Central memory CD8-positive, alpha-beta T cell (primary cell): ENCODE results near the gene MISFA.

Experiments
- ATAC-seq: fragments of 150-1000 bp; cut with Tn5 transposase; replicated peaks from 2 replicates; pipeline ENCODE4 v1.10.0; 2022; ENCODE audit warnings: mild to moderate bottlenecking, moderate FRiP score, moderate number of reproducible peaks; ENCODE audit not compliant: poor library complexity, severe bottlenecking; ENCODE audit errors: extremely low read depth
- DNase-seq, 2 donors: peaks; one replicate each; pipeline ENCODE4 v3.0.0; 2021; ENCODE audit warnings: low spot score in 2 of 2
- H3K27ac Mint-ChIP-seq: one replicate; pipeline ENCODE4 v1.8.0; 2022; ENCODE audit warnings: low read depth, mild to moderate bottlenecking, moderate library complexity, mixed read lengths
- H3K27me3 Mint-ChIP-seq: one replicate; pipeline ENCODE4 v1.8.0; 2022; ENCODE audit warnings: mixed read lengths
- H3K36me3 Mint-ChIP-seq: one replicate; pipeline ENCODE4 v1.8.0; 2022; ENCODE audit warnings: mild to moderate bottlenecking, moderate library complexity, mixed read lengths; ENCODE audit not compliant: insufficient read depth
- H3K4me1 Mint-ChIP-seq: one replicate; pipeline ENCODE4 v1.8.0; 2022; ENCODE audit warnings: mixed read lengths
- H3K4me3 Mint-ChIP-seq: one replicate; pipeline ENCODE4 v1.8.0; 2022; ENCODE audit warnings: mild to moderate bottlenecking, moderate library complexity, mixed read lengths
- H3K9me3 Mint-ChIP-seq: one replicate; pipeline ENCODE4 v1.8.0; 2022; ENCODE audit warnings: mixed read lengths

Gene MISFA

GRCh38 chr11:18594999-18595749 is 4.4 kb upstream of the MISFA start:
- H3K27me3 Mint-ChIP-seq = no peaks in the 10 kb centered on the region
- H3K27ac Mint-ChIP-seq = no peak overlapping the region
- no peaks in the 10 kb centered on the region for H3K4me1 Mint-ChIP-seq
- no peak for ATAC-seq
- DNase-seq = no peak
- H3K4me3 Mint-ChIP-seq = no peak overlapping the region
- no peaks in the 10 kb centered on the region for H3K9me3 Mint-ChIP-seq
- H3K36me3 Mint-ChIP-seq = peaks cover 2% of the 10 kb centered on the region

DNA sequence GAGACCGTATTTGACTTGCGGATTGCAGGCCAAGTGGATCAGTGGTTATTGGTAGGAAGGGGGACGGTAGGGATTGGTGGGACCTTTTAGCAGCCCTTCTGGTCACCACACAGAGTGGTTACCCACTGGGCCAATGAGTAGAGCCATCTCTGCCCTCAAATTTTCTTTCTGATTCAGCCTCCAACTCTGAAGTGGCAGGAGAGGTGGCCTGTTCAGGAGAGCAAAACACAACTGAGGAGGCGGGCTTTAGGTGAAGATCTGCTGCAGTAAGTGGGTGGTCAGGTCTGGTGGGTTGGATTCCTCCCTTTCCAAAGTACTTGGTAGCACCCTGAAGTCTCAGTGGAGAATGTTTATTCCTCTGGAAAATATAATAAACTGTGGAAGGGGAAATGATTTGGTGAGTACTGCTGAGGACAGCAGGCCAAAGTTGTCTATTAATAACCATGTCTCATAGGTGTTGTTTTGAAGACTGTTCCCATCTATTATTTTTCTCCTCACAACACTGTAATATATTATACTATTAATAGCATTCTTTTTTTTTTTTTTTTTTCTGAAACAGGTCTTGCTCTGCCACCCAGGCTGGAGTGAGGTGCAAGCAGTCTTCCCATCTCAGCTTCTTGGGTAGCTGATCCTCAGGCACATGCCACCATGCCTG is 1.5 kb downstream of the MISFA start:
- no peak for DNase-seq
- Mint-ChIP-seq H3K4me3 (no peak overlapping the region), H3K36me3 (peaks cover 4% of the 10 kb centered on the region), H3K9me3 (no peaks in the 10 kb centered on the region), H3K27ac (no peak overlapping the region), H3K4me1 (no peaks in the 10 kb centered on the region), H3K27me3 (no peaks in the 10 kb centered on the region)
- ATAC-seq = no peak

- Mint-ChIP-seq H3K36me3 (peaks cover 38% of the 10 kb centered on the region), H3K4me1 (no peaks in the 10 kb centered on the region), H3K4me3 (no peak overlapping the region), H3K27me3 (no peaks in the 10 kb centered on the region), H3K27ac (no peak overlapping the region), H3K9me3 (no peaks in the 10 kb centered on the region)
- ATAC-seq = no peak
- DNase-seq = no peak
These were observed 8.8 kb downstream of the MISFA start for GRCh38 chr11:18608376-18608775.

DNA sequence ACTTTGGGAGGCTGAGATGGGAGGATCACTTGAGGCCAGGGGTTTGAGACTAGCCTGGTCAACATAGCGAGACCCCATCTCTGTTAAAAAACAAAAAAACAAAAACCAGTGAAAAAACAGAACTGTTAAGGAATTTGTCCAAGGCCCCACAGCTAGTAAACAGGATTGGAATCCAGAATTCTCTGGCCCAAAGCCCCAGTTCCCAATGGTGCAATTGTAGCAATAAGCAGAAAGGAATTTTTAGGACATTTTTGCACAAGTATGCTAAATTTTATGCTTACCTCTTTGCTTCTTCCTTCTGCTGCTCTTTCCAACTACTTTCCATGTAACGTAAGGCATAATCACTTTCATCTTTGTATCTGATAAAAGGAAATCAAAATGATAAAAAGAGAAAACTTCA is 11.6 kb downstream of the MISFA start:
- H3K36me3 Mint-ChIP-seq = peaks cover 56% of the 10 kb centered on the region
- peaks cover 11% of the 10 kb centered on the region for H3K4me1 Mint-ChIP-seq
- DNase-seq (no peak), ATAC-seq (no peak)
- no peak overlapping the region for H3K27ac Mint-ChIP-seq
- no peak overlapping the region for H3K4me3 Mint-ChIP-seq
- H3K27me3 Mint-ChIP-seq = no peaks in the 10 kb centered on the region
- no peaks in the 10 kb centered on the region for H3K9me3 Mint-ChIP-seq

GRCh38 chr11:18612394-18612793 is 12.8 kb downstream of the MISFA start:
- DNase-seq (no peak), ATAC-seq (no peak)
- Mint-ChIP-seq H3K4me1 (peaks cover 11% of the 10 kb centered on the region), H3K36me3 (peaks cover 49% of the 10 kb centered on the region), H3K4me3 (no peak overlapping the region), H3K27ac (no peak overlapping the region), H3K27me3 (no peaks in the 10 kb centered on the region), H3K9me3 (no peaks in the 10 kb centered on the region)

GRCh38 chr11:18614667-18615066 is 15.1 kb downstream of the MISFA start:
- DNase-seq (no peak), ATAC-seq (no peak)
- H3K4me3 Mint-ChIP-seq = no peak overlapping the region
- H3K9me3 Mint-ChIP-seq = no peaks in the 10 kb centered on the region
- H3K36me3 Mint-ChIP-seq = peaks cover 39% of the 10 kb centered on the region
- H3K4me1 Mint-ChIP-seq = peaks cover 28% of the 10 kb centered on the region
- peak overlapping the region; percentile 49 for H3K27ac Mint-ChIP-seq
- H3K27me3 Mint-ChIP-seq = no peaks in the 10 kb centered on the region

- H3K36me3 Mint-ChIP-seq = peaks cover 31% of the 10 kb centered on the region
- ATAC-seq = no peak
- no peak for DNase-seq
- peak overlapping the region; percentile 15 for H3K27ac Mint-ChIP-seq
- H3K27me3 Mint-ChIP-seq = no peaks in the 10 kb centered on the region
- H3K4me3 Mint-ChIP-seq = no peak overlapping the region
- peaks cover 33% of the 10 kb centered on the region for H3K4me1 Mint-ChIP-seq
- H3K9me3 Mint-ChIP-seq = no peaks in the 10 kb centered on the region
These were observed 16.2 kb downstream of the MISFA start for GRCh38 chr11:18615628-18616392.

- Mint-ChIP-seq H3K4me3 (peak overlapping the region; percentile 66), H3K27me3 (no peaks in the 10 kb centered on the region), H3K27ac (peak overlapping the region; percentile 59), H3K9me3 (no peaks in the 10 kb centered on the region), H3K4me1 (peaks cover 44% of the 10 kb centered on the region), H3K36me3 (peaks cover 28% of the 10 kb centered on the region)
- DNase-seq (no peak), ATAC-seq (peak; percentile 68)
These were observed 18.2 kb downstream of the MISFA start for GRCh38 chr11:18617688-18618341.

DNA sequence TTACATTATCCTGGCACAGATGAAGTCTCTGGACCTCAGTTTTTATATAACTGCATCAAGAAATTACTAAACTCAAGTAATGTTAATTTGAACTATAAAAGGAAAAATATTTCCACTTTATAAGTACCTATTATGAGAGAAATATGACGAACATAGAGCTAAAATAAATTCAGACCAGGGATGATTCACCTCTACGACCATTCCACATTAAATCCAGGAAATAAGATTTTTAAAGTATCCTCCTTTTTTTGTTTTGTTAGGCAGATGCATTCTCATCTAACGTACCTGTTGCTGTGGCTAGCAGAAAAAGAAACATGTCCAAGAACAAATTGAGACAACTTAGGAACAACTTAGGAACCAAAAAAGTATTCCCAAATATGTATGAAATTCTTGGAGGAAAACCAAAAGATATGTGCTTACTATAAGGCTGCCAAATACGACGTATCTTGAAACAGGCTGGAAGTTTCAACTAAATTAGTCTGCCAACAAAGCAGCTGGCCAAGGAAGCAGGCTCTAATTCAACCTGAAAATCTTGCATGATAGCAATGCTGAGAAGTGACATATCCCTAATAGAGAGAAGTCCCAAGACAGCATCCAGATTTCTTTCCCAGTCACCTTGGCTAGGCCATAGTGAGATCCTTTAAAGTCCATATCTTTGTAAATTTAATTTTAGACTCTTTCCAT is 18.9 kb downstream of the MISFA start:
- H3K4me1 Mint-ChIP-seq = peaks cover 44% of the 10 kb centered on the region
- peaks cover 24% of the 10 kb centered on the region for H3K36me3 Mint-ChIP-seq

GRCh38 chr11:18623707-18624106 is 24.1 kb downstream of the MISFA start:
- Mint-ChIP-seq H3K4me3 (no peak overlapping the region), H3K4me1 (peaks cover 40% of the 10 kb centered on the region), H3K36me3 (no peaks in the 10 kb centered on the region), H3K9me3 (no peaks in the 10 kb centered on the region), H3K27ac (no peak overlapping the region), H3K27me3 (no peaks in the 10 kb centered on the region)
- ATAC-seq (no peak), DNase-seq (no peak)

More for the DNA sequence above, 18.9 kb downstream of the MISFA start:
- peak overlapping the region; percentile 59 for H3K27ac Mint-ChIP-seq
- no peak for ATAC-seq
- no peaks in the 10 kb centered on the region for H3K9me3 Mint-ChIP-seq
- DNase-seq = no peak
- H3K4me3 Mint-ChIP-seq = peak overlapping the region; percentile 66
- no peaks in the 10 kb centered on the region for H3K27me3 Mint-ChIP-seq

DNA sequence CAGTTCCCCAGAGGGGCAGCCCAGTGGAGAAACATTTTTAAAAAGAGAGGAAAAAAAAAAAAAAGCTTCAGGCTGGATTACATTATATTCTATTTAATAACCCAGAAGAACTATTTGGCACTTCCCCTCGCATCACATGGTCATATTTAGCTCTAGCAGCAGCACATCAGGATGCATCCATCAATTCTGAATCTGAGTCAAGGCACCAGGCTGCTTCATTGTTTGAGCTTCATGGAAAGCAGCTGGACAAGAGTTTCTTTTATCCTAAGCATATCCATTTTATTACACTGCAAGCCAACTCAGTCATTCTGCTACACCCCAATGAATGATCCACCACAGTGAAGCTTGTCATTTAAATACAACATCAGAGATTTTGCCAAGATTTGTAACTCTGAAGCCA is 24.6 kb downstream of the MISFA start:
- Mint-ChIP-seq H3K27ac (no peak overlapping the region), H3K36me3 (peaks cover under 1% of the 10 kb centered on the region), H3K4me3 (no peak overlapping the region), H3K9me3 (no peaks in the 10 kb centered on the region), H3K4me1 (peaks cover 39% of the 10 kb centered on the region), H3K27me3 (no peaks in the 10 kb centered on the region)
- ATAC-seq (no peak), DNase-seq (no peak)

GRCh38 chr11:18632841-18633240 is 33.3 kb downstream of the MISFA start:
- DNase-seq = no peak
- peaks cover 35% of the 10 kb centered on the region for H3K4me1 Mint-ChIP-seq
- no peak for ATAC-seq
- H3K4me3 Mint-ChIP-seq = peak overlapping the region; percentile 84
- H3K27ac Mint-ChIP-seq = no peak overlapping the region
- H3K27me3 Mint-ChIP-seq = peaks cover 10% of the 10 kb centered on the region
- peaks cover 18% of the 10 kb centered on the region for H3K36me3 Mint-ChIP-seq
- H3K9me3 Mint-ChIP-seq = no peaks in the 10 kb centered on the region
